ENCODE measurements around the gene CAMK1D.
"Not testable (repeated sequence)": the region's sequence is repeated elsewhere in the genome, so short reads cannot be mapped to it uniquely, and the experiment has no call there.

Gene CAMK1D

DNA sequence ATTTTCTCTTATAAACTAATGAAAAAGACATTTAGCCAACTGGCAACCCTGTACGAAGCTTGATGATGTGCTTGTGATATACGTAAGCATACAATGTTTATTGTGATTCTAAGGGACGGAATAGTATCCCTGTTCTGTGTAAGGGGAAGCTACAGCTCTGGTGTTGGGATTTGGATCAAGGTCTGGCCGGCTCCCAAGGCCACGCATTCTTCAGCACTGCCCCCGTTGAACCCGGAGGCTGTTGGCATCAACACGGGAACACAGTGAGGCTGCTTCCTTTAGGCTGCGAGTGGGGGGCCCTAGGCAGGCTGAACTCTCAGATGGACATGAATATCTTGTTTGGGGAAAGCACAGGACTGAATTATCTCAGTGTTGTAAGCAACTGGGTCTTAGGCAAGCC lies 180.6 kb downstream of the CAMK1D start:
- DNase-seq = no peak

DNA sequence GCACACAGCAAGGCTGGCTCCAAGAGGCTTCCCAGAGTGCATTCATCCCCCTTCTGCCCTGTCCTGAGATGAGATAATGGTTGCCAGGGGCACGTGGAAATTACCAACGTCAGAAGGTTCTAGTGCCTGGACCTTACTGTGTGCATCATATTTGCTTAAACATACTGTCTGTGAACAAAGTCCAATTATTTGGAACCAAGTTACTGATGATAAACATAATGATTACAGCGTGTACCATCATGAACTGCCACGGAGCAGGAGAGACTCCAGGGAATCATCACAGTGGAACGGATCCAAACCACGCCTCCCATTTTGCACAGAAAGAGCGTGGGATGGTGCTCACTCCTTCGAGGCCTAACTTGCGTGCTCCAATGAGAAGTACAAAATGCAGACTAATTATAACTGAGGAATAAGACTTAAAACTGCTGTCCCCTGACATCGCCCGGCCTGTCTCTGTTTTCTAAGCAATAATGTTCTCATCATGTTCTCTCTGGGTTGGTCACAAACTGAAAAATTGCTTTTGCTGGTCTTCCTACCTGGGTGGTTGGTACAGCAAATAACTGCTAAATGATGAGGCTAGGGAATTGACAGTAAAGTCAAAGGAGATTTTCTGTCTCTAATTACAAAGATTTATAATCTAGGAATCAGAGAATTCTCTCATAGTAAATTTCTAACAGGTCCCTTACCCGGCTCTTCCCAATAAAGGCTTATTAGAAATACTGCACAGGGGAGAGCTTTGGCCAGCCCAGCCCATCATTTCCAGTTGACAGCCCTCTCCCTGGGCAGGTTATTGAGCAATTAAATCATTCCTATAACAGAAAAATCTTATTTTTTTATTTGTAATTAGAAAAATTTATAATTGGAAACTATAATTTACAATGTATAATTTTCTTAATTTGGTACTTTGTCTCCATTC lies 182.2 kb downstream of the CAMK1D start:
- DNase-seq = no peak

DNA sequence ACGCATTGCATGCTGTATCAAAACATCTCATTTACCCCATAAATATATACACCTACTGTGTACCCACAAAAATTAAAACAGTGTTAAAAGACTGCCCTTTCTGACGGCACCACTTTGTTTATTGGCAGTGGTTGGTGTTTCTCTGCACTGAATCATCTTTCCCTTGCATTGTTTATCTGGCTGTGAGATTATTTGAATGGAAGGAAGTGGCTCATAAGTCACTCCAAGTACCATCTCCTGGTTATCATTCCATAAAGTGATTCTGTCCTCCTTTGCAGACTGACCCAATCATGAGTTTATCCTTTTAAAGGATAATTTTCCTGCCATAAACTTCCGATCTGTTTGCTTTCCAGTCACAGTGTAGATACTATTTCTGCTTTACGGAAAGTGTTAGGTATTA lies 183.8 kb downstream of the CAMK1D start:
- DNase-seq = no peak

DNA sequence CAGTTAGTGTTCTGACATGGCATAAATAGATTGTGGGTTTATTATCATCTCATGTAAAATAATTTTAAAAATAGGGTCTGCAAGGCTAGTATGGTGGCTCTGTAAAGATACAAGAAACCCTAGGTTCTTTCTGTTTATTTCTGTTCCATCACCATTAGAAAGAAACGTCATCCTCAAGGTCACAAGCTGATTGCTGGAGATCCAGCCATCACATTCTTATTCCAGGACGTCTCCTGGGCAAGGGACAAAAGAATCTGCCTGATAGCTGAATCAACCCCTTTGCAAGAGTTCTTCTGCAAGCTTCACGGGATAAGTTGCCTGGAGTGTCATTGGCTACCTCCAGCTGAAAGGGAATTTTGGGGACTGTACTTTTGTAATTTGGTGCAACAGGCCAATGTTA lies 184.4 kb downstream of the CAMK1D start:
- no peak for DNase-seq

DNA sequence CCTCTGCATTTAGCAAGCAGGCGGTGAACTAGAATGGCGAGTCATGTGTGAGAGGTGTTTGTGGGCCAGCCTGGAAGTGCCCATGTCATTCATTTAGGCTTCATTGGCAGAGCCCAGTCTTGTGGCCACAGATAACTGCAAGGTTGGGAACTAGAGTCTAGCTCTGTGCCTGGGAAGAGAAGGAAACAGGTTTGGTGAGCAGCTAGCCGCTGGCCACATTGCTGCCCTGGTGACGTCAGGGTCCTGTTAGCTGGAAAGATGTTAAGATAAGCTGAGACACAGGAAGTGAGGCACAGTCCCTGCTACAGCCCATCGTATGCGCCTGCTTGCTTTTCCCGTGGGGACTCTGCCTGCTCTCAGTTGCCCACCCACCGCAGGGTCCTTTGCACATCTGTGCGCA lies 185.5 kb downstream of the CAMK1D start:
- DNase-seq = no peak

DNA sequence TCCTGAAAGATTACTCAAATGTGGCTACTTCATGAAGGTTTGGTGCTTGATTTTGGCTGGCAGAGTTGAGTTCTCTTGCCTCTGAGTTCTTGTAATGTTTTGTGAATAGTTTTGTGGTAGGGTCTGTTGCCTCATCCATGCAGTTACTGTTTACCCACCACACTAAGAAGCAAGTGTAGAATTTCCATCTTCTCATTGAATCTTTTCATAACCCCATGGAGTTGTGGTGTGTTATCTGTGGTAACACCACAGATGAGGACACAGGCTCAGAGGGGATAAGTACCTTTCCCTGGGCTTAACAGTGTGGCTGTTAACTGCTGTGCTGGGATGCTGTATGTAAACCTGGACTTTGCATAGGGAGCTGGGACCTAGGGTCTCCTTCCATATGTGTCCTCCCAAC lies 186.3 kb downstream of the CAMK1D start:
- no peak for DNase-seq

DNA sequence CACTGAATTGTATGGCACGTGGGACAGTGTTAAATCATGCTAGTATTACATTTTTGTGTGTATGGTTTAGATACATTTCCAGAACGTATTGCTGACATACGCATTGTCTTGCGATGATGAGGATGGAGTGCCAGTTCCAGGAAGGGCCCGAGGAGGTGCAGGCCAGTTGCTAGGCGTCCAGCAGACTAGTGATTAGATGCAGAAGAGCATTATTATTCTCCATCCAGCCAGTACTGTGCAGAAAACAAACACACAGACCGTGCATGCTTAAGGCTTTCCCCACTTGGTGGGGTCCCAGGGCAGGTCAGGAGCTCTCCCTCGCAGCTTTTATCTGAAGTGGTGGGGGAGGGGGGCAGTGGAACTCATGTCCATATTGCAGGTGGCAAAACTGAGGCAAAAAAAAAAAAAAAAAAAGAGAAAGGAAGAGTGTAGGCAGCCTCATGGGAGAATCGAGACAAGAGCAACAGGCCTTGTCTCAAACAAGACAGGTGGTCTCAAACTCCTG lies 189.2 kb downstream of the CAMK1D start:
- DNase-seq = no peak

DNA sequence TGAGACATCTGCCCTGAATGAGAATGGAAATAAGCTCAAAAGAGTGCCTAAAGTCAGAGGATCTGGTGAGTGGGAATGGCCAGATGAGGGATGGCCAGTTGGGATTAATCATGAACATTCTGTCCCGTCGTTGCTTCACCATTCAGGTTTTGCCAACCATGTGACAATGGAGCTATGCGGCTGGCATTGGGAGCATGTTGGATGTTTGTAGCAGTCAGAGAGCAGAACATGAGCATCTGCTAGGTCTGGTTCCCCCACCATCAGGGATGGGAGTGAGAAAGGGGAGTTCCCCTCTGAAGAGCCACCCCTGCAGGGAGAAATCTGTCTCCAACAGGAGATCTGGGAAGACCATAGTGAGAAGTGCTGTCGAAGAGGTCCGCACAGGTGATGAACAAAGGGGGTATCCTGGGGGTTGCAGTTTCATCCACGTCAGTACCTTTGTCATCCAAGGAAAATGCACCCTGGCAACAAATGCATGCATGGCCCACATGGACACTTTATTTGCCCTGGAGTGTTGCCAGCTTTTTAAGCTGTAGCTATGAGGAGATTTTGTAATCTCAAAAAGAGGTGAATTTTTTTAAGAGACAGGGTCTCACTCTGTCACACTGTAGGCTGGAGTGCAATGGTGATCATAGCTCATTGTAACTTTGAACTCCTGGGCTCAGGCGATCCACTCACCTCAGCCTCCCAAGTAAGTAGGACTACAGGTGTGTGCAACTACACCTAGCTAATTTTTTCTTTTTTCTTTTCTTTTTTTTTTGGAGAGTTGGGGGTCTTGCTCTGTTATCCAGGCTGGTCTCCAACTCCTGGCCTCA lies 190.2 kb downstream of the CAMK1D start:
- no peak for DNase-seq

DNA sequence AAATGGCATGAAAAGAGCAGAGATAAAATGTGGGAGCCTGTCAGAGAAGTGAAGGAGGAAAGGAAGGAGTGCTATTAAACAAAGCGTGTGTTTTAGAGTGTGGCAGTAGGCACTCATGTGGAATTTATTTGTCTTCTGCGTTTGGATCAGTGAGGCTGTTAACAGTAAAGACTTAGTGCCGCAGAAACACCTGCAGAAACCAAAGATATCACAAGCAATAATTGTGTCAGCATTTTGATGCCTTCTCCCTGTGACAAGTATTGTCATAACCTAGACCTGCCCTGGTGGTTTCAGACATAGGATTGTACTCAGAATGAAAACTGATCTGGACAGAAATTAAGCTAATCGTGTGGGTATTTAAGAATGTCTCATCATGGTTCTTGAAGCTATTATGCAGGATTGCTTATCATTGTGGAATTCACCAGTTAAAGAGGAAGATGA lies 191.0 kb downstream of the CAMK1D start:
- peak; percentile 21 for DNase-seq

DNA sequence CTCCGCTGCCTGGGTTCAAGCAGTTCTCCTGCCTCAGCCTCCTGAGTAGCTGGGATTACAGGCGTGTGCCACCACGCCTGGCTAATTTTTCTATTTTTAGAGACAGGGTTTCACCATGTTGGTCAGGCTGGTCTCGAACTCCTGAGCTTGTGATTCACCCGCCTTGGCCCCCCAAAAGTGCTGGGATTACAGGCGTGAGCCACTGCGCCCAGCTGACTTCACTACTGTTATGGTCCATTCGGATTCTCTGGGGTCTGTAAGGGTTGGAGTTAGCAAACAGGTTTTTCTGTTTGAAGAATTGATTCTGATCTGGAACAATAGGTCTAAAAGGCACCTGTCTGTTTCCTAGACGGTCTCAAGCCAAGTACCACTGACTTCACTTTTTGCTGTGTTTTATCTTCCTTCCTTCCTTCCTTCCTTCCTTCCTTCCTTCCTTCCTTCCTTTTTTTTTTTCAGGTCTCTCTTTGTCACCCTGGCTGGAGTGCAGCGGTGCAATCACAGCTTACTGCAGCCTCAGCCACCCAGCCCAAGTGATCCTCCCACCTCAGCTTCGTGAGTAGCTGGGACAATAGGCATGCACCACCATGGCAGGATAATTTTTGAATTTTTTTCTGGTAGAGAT lies 192.2 kb downstream of the CAMK1D start:
- DNase-seq = no peak

DNA sequence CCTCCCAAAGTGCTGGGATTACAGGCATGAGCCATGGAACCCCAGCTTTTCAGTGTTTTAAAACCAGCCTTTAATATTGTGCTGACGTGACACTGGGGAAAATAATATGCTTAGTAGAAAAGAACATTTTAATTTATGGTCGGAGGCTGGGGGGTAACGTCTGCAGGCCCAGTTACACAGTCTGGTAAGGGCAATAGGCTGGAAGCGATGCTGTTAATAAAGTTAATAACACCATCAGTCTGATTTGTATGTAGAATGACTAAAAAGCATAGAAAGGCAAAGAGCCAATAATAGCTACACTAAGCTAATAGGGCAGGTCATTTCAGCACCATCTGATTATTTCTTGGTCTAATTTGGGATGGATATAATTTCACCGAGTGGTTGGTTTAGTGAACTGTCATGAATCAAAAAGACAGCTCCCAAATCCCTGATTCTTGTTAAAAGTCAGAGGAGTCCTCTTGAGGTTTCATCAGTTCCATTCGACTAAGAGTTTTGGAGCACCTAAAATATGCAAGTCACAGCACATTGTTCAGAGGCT lies 192.9 kb downstream of the CAMK1D start:
- no peak for DNase-seq

DNA sequence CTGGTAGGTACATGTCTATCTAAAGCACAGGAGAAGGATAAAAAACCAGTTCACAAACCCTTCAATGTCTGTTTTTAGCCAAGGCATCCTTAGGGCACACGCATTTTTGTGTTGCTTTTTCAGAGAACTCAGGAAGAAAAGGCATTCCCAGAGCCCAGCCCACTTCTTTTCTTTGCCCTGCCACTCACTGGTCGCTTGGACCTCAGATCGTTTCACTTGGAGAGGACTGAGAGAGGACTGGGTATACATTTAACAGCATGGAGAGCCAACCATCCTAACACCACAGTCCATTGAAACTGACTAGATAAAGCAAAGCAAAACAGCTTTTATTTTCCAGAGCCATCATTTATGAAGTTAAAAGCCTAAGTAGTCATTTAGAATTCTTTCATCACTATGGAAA lies 194.2 kb downstream of the CAMK1D start:
- DNase-seq = no peak

DNA sequence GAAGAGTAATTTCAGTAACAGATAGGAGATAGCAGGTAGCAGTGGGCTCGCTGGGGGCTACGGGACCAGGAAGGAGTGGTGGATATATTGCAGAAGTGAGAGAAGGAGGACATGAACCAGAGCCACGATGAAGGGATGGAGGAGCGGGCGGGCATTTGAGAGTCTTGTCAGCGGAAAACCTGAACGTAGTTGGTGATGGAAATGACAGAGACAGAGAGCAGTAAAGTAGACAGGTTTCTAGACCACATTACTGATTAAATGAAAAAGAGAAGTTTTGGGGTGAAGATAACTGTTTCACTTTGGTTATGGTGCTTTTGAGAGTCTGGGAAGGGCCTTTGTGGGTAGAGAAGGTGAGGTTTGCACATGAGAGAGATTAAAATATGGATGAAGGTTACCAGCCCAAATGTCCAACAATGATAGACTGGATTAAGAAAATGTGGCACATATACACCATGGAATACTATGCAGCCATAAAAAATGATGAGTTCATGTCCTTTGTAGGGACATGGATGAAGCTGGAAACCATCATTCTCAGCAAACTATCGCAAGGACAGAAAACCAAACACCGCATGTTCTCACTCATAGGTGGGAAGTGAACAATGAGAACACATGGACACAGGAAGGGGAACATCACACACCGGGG lies 196.9 kb downstream of the CAMK1D start:
- not testable (repeated sequence) for DNase-seq

DNA sequence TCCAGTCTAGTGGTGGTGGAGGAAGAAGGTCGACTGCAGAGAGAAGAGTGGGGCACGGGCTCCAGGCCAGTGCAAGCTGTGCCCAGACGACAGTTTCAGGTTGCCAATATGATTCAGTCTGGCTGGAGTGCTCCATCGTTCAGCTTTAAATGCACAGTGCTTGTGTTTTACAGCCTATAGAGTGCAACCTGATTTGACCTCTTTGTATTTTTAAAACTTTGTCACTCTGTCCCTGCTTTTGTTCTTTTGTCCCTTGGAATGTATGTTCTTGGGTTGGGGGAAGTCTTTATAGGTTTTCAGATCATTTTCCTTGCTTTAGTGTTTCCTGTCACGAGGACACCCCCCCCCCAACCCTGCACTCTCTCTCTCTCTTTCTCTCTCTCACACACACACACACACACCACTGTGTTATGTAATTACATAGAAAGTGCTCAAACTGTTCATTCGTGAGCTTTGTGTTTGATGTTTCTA lies 198.0 kb downstream of the CAMK1D start:
- DNase-seq = no peak

DNA sequence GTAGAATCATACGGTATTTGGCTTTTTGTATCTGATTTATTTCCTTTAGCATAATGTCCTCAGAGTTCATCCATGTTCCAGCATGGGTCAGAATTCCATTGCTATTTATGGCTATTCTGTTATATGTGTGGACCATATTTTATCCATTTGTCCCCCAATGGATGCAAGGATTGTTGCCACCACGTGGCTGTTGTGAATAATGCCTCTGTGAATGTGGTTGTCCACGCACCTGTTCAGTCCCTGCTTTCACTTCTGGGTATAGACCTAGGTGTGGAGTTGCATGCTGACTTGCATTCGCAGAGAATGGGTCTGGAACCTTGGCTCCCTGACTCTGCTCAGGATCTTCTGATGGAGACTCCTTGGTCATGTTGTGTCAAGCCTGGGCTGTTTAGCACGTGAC lies 199.9 kb downstream of the CAMK1D start:
- no peak for DNase-seq

DNA sequence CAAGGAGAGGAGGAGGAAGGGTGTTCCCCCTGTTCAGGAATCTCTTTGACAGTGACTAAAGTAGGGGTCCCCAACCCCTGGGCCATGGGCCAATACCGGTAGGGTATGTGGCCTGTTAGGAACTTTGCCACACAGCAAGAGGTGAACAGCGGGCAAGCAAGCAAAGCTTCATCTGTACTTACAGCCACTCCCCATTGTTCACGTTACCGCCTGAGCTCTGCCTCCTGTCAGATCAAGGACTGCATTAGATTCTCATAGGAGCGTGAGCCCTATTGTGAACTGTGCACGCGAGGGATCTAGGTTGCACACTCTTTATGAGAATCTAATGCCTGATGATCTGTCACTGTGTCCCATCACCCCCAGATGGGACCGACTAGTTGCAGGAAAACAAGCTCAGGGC lies 201.6 kb downstream of the CAMK1D start:
- DNase-seq = no peak

DNA sequence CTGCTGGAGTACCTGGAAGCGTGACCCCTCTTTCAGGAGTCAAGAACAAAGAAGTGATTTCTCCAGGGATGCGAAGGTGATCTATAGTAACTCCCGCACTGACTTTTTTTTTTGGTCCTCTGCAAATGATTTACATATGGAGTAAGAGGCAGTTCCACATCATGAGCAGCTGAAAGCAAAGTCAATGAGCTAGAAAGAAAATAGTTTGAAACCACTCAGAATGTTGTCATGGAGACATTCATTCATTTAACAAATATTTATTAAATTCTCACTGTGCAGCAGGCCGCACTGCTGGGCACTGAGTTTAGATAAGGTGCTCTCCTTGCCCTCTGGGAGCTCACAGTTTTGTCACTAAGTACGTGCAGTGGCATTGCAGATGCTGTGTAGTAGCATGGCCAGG lies 206.7 kb downstream of the CAMK1D start:
- no peak for DNase-seq

DNA sequence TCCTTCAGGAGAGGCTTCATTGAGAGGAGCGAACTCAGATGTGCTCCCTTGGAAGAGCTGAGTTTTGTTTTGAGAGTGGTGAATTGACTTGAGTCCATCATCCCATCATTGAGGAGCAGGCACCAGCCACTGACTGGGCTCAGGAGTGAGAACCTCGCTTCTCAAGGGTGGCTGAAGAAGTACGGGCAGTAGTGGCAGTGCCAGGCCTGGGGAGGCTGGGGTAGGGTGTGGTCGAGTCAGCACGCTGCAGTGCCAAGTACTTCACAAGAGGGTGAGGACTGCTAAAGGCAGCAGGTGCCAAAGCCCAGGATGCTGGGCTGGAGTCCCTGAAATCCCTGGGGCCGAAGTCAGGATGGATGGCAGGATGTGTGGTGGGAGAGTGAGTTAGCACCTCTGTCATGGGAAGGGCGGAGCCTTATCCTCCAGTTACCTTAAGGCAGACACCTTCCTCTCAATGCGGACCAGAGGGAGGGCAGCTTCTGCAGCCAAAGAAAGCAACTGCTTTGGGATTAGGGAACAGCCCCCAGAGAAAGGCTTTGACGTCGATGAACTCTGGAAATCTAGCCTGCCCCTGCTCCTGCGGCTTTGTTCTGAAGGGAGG lies 210.3 kb downstream of the CAMK1D start:
- DNase-seq = no peak

DNA sequence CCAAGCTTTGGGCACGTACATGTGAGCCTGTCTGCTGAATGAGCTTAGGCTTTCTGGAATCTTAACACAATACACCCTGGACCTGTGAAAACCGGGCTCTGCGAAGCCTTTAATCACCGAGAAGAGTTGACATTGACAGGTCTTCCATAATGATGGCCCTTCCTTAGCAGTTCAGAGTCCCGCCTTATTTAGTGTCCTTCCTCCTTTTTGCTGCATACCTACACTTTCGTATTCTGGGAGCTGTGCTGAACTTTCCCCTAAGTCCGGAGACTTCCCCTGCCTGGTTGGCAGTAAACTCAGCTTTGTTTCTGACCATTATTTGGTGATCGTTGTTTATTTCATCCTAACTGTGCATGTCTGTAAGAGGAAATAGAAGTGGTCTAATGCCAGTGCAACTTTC lies 212.0 kb downstream of the CAMK1D start:
- no peak for DNase-seq

DNA sequence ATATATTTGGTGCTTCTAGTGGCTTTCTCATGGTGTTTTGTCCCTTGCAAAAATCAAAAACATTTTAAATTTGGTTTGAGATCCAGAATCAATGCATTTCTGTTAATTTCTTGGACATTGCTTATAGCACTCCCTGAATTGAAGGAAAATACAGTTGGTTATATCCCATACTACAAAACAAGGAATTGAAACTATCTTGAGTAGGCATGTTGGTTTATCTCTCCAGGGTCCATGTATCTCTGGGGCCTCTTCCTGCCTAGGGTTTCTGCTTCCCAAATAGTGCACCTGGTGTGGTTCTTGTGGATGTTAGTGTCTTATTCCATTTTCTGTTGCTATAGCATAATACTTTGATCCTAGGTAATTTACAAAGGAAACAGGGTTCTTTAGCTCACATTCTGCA lies 212.4 kb downstream of the CAMK1D start:
- no peak for DNase-seq

DNA sequence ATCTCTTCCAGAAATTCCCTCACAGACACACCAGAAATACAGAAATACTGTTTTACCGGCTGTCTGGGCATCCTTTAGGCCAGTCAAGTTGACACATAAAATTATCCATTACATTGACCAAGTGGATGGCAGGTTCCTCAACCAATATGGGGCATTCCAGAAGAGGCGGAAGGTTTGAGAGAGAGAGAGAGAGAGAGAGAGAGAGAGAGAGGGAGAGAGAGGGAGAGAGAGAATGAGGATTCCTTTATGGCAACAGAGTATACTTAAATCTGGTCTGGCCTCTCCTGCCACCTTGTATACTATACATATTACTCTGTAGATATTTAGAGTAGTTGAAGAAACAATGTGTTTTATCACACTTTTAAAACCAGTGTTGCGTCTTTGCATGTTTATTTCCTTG lies 214.1 kb downstream of the CAMK1D start:
- no peak for DNase-seq

DNA sequence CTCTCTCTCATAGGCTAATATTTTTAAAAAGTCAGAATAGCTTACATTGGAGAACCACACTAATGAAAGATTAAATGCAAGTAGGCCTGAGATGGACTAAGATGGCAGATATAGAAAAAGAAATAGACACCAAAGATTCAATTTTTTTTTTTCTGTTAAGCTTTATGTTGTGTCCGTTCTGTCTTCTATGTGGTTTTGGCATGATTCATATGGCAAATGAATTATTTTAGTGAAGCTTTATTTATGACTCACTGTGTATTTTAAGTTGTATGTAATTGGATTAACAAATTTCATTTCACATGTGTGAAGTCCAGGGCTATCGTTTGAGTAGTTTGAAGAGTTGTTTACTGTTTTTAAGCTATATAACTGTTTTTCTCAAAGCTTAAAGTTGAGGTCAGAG lies 214.8 kb downstream of the CAMK1D start:
- DNase-seq = peak; percentile 26

All from activated CD4-positive, alpha-beta T cell treated with anti-CD3 and anti-CD28 coated beads, Interleukin-2, amount 50 U/mL, for 16 hours (primary cell).